GM19351 (cell line): Measurements from ENCODE around the gene KLK3.
"Not testable (repeated sequence)": the region's sequence is repeated elsewhere in the genome, so short reads cannot be mapped to it uniquely, and the experiment has no call there.

Experiments used
- ATAC-seq: cut with Tn5 transposase; IDR thresholded peaks from one replicate; pipeline ENCODE4 v1.9.1; 2021; ENCODE audit warnings: mild to moderate bottlenecking, moderate library complexity; ENCODE audit not compliant: unreplicated experiment

The KLK3 gene

DNA sequence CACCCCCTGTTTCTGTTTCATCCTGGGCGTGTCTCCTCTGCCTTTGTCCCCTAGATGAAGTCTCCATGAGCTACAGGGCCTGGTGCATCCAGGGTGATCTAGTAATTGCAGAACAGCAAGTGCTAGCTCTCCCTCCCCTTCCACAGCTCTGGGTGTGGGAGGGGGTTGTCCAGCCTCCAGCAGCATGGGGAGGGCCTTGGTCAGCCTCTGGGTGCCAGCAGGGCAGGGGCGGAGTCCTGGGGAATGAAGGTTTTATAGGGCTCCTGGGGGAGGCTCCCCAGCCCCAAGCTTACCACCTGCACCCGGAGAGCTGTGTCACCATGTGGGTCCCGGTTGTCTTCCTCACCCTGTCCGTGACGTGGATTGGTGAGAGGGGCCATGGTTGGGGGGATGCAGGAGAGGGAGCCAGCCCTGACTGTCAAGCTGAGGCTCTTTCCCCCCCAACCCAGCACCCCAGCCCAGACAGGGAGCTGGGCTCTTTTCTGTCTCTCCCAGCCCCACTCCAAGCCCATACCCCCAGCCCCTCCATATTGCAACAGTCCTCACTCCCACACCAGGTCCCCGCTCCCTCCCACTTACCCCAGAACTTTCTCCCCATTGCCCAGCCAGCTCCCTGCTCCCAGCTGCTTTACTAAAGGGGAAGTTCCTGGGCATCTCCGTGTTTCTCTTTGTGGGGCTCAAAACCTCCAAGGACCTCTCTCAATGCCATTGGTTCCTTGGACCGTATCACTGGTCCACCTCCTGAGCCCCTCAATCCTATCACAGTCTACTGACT lies at the start of gene KLK3:
KLK3 (plus strand) TSS at position 280 of the 775 bp plus-strand sequence; CDS start at position 321, 41 bp downstream.
- no peak for ATAC-seq

DNA sequence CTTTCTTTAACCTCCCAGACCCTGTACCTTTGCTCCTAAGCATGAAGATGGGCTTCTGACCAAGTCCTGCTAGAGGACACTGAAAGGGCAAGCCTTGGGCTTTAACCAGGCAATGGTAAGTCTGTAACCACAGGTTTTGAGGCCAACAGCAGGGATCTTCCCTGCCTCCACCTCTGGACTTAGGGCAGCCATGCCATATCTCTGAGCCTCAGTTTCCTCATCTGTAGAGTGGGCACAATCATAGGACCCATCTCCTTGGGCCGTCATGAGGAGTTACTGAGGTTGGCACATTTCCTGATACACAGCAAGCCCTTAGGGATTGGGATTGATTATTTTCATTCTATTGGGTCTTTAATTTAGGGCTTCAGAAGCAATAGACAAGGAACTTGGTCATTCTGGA lies 45.9 kb upstream of the KLK3 start:
- no peak for ATAC-seq

DNA sequence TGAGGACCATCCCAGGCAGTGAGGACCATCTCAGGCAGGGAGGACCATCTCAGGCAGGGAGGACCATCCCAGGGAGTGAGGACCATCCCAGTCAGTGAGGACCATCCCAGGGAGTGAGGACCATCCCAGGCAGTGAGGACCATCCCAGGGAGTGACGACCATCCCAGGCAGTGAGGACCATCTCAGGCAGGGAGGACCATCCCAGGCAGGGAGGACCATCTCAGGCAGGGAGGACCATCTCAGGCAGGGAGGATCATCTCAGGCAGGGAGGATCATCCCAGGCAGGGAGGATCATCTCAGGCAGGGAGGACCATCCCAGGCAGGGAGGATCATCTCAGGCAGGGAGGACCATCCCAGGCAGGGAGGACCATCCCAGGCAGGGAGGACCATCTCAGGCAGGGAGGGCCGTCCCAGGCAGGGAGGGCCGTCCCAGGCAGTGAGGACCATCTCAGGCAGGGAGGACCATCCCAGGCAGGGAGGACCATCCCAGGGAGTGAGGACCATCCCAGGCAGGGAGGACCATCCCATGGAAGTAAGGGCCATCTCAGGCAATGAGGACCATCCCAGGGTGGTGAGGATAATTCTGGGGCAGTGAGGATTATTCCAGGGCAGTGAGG lies 43.0 kb upstream of the KLK3 start:
- ATAC-seq, result not testable (repeated sequence)

DNA sequence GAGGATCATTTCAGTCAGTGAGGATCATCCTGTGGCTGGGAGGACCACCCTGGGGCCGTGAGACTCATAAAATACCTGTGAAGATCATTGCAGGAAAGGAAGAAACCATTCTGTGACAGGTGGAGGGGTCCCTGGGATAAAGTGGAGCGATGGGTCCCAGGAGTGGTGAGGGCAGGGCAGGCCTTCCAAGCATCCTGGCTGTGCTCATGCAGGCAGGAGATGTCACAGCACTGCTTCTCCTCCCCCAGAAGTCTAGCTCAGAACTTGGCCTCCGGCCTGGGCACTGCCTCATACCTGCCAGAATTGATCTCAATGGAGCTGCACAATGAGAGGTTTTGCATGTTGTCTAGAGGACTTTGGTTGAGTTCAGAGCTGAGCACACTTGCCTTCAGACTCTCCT lies 42.2 kb upstream of the KLK3 start:
- no peak for ATAC-seq

DNA sequence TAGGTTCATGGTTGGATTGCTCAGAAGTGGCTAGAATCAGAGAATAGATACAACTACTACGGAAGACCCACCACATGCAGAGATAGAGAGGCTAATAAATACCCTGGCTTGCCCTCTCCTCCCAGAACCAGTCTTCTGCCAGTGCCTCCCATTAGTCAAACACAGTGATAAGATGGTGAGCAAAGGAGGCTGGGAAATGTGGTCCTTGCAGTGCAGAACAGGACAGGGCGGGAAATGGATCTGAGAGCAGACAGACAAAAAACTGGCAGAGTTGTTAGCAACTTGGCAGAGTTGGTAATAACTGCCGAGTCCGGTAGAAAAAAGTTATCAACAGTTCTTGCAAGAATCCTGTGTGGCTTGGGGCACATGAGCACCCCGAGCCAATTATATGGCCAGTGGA lies 39.8 kb upstream of the KLK3 start:
- ATAC-seq, result no peak

DNA sequence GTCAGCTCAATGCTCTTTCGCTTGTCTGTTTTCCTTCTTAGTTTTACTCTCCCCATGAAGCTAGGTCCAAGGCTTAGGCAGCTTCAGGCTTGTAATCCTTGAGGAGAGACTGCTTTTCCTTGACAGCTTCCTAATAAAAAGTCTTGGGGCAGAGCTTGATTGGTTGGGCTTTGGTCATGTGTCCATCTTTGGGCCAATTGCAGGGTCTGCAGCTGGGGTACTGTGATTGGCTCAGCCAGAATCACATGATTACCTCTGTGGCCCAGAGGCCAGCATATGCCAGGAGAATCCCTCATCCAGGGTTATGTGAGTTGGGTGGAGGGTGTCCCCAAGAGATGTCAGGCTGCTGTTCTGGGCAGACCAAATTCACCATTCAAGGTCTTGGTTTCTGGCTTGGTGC lies 39.3 kb upstream of the KLK3 start:
- no peak for ATAC-seq

DNA sequence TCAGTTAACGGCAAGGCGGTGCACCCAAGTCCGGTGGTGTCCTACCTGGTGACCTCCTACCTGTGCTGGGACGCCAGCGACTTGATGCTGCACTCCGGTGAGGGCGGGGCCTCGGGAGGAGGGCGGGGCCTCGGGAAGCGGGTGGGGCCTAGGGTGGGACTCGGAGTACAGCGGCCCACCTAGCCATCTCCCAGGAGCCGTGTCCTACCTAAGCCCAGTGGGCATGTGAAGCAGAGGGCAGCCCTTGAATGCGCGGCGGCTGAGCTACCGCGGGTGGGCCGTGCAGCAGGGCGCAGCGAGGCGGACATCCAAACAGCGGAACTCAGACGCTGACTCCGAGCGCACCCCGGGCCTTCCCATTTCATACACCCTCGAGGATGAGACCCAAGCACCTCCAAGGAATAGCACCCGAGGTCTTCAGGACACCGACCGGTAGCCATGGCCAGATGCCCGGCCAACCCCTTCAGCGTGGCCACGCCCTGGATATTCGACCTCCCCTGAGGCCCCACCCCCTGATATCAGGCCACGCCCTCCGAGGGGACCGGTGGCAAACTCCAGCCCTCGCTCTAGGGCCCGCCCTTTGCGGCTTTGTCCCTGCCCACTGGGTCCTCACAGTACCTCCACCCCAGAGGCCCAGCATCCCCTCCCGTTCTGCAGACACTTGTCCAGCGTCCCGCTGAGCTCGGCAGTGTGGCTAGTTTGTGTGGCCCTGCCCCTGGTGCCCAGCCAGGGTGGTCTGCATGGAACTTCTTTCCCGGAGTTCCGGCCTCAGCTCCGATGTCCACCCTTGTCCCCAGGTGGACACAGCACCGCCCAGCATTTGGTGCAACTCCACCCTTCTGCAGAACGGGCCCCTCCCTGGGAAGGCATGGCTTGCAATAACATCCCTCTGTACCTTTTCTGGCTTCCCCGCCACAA lies 36.5 kb upstream of the KLK3 start:
- ATAC-seq, result peak; percentile 59

DNA sequence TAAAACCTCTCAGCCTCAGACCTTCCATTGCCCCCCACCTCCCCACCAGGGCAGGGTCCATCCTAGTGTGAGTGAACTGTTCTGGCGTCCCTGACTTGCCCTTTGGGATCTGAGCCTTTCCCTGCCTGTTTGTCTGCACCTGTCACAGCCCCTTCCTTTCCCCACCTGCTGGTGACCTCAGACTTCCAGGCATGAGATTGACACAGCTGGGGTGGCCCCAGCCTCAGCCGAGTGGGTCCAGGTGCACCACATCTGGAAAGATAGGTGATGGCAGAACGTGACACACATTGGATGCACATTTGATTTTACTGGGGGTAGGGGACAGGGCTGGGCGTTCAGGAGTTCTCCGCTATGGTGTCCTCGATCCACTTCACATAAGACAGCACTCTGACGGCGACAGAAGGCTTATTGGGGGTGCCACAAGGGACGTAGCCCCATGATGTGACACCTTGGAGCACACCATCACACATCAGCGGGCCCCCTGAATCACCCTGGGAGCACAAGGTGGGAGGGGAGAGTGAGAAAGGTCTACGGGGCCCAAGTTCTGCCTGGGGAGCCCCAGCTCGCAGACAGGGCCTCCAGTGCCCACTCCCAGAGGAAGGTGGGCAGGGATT lies 35.7 kb upstream of the KLK3 start:
- no peak for ATAC-seq

DNA sequence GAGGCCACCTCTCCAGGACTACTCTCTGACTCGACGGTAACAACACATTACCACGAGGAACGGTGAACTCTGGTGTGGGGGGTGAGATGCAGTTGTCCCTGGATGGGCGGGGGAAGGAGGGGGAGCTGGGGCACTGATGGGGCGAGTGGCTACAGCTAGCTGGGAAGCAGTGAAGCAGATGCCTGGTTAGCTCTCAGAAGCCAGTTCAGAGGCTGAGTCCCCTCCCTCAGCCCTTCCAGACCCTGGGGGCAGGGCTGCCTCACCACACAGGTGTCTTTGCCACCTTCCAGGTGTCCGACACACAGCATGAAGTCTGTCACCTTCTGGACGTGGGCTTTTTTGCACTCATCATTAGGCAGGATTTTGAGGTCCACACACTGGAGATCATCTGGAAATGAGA lies 35.1 kb upstream of the KLK3 start:
- no peak for ATAC-seq

DNA sequence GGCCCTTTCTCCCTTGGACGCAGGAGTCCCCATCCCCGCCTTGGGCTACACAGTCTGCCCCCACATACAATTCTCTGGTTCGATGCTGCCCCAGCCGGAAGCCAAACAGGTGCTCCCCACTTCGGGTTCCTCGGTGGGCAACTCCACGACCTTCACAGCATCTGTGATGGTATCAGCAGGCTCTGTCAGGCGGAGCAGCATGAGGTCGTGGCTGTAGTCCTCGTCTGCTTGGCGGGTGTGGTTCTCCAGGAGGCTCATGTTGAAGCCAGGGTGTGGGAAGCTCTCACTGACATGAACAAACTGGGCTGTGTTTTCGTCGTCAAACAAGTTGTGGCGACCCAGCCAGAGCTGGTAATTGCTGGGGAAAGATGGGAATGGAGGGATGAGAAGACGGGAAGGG lies 34.6 kb upstream of the KLK3 start:
- no peak for ATAC-seq

DNA sequence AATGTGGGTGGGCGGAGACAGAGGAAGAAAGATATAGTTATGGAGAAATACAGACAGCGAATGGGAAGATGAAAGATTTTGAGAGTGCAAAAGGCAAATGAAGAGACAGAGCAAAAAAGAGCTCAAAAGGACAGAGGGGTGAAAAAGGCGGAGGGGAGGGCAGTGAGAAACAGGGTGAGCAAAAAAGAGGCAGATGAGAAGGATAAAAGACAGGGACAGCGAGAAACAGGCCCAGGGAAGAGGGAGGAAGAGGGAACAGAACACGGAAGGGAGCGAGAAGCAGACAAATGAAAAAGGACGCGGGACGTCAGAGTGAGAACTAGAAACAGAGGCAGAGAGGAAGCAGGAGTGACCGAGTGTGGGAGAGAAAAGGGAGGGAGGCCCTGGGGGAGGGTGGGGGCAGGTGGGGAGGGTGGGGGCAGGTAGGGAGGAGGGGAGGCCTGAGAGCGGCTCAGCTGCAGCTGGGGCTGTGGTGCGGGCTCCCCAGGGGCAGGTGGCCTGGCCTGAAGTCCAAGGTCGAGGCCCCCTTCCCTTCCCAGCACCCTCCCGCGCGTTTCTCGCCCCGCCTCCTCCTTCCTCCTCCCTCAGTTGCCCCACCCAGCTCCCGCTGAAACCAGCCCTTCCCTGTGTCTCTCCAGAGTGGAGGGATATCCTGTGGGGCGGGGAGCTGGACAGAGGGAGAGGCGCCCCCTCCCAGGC lies 34.0 kb upstream of the KLK3 start:
- ATAC-seq, result no peak

DNA sequence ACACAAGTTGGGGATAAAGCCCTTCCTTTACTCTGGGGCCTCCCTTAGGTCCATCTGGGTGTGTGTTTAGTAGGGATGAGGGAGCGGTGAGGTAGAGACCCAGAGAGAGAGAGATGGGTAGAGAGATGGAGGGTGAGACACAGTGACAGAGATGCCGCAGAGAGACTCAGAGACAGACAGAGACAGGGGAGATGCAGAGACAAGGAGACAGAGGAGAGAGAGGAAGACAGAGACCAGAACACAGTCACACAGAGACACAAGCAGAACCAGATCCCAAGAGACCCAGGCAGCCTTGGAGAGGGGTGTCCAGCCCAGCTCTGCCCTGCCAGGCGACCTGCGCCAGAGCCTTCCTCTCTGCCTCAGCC lies 33.5 kb upstream of the KLK3 start:
- no peak for ATAC-seq

DNA sequence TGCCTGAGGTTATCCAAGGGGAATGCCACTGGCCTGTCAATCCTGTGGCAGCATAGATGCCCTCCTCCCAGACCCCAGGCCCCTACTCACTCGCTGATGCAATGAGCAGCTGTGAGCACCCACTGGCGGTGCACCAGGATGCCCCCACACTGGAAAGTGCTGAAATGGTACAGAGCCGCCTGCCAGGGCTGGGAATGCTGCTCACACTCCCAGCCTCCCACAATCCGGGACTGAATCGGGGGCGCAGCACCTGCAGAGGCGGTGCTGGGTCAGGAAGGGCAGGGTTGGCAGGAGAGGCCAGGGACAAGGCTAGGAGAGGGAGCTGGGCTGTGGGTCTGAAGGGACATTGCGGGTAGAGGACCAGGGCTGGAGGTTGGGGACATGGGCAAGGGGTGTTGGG lies 33.1 kb upstream of the KLK3 start:
- ATAC-seq, result no peak

DNA sequence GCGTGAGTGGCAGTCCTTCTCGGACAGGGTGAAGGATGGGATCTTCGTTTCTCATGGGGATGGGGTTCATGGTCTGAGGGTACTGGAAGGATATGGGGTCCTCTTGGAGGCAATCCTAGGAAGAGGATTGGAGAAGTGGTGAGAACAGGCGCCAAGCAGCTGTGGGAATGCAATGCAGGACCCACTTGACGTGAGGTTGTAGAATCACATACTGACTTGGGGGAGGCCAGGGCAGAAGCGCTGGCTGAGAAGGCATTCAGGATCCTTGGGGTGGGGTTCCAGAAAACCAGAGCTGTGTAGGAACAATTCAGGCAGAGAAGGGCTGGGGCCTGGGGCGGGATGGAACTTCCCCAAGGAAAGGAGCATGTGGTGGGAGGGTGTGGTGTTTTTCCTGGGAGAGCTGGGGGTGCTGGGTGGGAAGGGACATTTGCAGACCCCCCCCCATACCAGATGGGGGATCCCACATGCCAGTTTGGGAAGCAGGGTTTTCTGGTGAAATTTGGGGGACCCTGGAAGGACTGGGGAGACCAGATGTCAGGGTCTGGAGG lies 32.0 kb upstream of the KLK3 start:
- no peak for ATAC-seq

DNA sequence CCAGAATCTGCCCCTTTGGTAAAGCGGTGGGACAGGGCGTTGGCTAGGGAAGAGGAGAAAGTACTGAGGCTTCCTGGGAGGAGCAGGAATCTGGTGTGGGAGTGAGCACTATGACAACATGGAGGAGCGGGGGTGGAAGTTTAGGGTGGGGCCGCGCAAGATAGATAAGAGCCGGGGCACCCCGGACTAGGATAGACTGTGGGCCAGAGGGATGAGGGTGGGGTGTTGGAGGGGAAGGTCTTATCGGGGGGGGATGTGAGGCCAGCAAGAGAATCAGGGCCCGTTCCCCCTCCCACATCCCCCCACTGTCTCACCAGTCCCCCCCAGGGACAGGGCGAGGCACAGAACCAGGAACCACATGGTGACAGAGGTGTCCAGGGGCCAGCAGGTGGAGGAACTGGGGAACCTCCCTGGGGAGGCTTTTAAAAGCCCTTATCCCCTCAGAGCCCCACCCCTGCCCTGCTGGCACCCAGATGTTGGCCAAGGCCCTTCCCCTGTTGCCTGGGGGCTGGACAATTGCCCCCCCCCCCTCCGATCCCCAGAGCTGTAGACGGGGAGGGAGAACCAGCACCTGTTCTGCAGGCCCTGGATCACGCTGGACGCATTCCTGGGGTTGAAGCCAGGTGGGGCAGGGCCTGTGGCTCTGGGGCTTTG lies 31.2 kb upstream of the KLK3 start, which contains the start of gene KLK1:
KLK1 (minus strand) TSS at position 399 of the 654 bp plus-strand sequence; CDS start at position 360, 39 bp downstream.
- ATAC-seq, result no peak

DNA sequence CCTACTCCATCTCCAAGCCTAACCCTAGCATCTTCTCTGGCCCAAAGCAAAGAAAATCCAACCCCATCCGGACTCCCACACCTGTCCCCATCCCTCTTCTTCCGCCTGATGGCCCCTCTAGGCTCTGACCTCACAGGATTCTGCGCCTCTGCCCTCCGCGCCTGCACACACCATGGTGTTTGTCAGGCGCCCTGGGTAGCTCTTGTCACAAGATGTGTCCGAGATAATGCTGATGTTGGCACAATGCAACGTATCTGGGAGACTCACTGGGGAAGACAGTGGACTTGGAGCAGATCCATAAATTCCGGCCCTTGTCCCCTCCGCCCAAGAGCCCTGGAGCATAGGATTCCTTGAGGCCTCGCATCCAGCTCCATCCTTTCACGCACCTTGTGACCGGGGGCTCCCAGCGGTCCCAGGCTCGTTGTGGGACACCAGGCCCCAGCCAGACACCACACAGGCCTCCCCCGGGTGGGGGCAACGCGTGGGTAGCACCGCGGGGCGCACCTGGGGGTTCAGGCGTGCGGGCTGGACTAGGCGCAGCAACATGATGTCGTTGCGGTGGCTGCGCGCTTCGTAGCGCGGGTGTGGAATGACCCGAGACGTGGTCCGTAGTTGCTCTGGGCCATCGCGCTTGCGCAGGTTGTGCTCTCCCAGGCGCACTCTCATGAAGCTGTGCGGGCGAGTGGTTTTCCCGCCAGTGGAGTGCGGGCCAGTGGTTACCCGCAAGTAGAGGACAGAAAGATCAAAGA lies 28.0 kb upstream of the KLK3 start:
- no peak for ATAC-seq

DNA sequence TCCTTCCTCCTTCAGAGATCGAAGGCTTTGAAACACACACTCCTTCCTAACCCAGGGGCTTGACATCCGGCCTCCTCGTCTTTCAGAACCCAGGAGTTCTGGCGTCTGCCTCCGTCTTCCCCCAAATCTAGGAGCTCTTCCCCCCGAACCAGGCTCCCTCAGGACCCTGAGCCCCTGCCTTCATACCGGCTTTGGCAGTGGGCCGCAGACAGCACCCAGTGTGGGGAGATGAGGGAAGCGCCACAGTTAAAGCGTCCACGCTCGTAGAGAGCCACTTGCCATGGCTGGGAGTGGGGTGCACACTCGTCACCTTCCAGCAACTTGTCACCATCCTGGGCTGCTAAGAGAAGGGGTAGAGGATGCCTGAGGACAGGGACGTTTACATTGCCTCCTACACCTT lies 27.2 kb upstream of the KLK3 start:
- ATAC-seq, result no peak

DNA sequence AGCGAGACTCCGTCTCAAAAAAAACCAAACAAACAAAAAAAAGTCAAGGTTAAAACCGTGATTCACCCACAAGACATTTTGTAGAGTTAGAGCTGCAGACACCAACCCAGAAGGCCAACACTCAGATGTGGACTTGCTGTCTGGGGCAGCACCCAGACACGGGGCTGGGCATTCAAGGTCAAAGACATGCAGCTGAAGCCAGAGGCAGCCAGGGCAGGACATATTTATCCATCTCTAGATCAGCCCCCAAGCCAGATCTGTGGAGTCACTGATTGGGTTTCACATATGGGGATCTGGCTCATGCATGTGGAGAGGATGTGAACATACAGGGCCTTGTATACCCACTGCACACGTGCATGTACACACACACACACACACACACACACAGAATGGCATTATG lies 24.9 kb upstream of the KLK3 start:
- no peak for ATAC-seq
